Measurements from ENCODE around the gene MTSS2.

Gene MTSS2

GRCh38 chr16:70701036-70701435 is 15.2 kb upstream of the MTSS2 start:
- no peak overlapping the region for H3K4me3 ChIP-seq (ENCODE audit: low read depth, low read length)

GRCh38 chr16:70700101-70701020 is 14.5 kb upstream of the MTSS2 start:
- no peak overlapping the region for H3K4me3 ChIP-seq (ENCODE audit: low read depth, low read length)

- no peak overlapping the region for H3K4me3 ChIP-seq (ENCODE audit: low read depth, low read length)
These were observed 13.8 kb upstream of the MTSS2 start for GRCh38 chr16:70699696-70700095.

- no peak overlapping the region for H3K4me3 ChIP-seq (ENCODE audit: low read depth, low read length)
These were observed 13.0 kb upstream of the MTSS2 start for GRCh38 chr16:70698901-70699300.

GRCh38 chr16:70697594-70698170 is 11.8 kb upstream of the MTSS2 start:
- H3K4me3 ChIP-seq (ENCODE audit: low read depth, low read length) = no peak overlapping the region

- no peak overlapping the region for H3K4me3 ChIP-seq (ENCODE audit: low read depth, low read length)
These were observed 11.2 kb upstream of the MTSS2 start for GRCh38 chr16:70696952-70697593.

- H3K4me3 ChIP-seq (ENCODE audit: low read depth, low read length) = no peak overlapping the region
These were observed 10.5 kb upstream of the MTSS2 start for GRCh38 chr16:70696355-70696754.

GRCh38 chr16:70695331-70696070 is 9.6 kb upstream of the MTSS2 start:
- no peak overlapping the region for H3K4me3 ChIP-seq (ENCODE audit: low read depth, low read length)

GRCh38 chr16:70694868-70695218 is 9.0 kb upstream of the MTSS2 start:
- no peak overlapping the region for H3K4me3 ChIP-seq (ENCODE audit: low read depth, low read length)

GRCh38 chr16:70694088-70694867 is 8.4 kb upstream of the MTSS2 start:
- no peak overlapping the region for H3K4me3 ChIP-seq (ENCODE audit: low read depth, low read length)

GRCh38 chr16:70692873-70693671 is 7.2 kb upstream of the MTSS2 start:
- no peak overlapping the region for H3K4me3 ChIP-seq (ENCODE audit: low read depth, low read length)

GRCh38 chr16:70692130-70692872 is 6.4 kb upstream of the MTSS2 start:
- H3K4me3 ChIP-seq (ENCODE audit: low read depth, low read length) = no peak overlapping the region

- no peak overlapping the region for H3K4me3 ChIP-seq (ENCODE audit: low read depth, low read length)
These were observed 5.6 kb upstream of the MTSS2 start for GRCh38 chr16:70691223-70692129.

- no peak overlapping the region for H3K4me3 ChIP-seq (ENCODE audit: low read depth, low read length)
These were observed 4.4 kb upstream of the MTSS2 start for GRCh38 chr16:70689970-70690891.

- H3K4me3 ChIP-seq (ENCODE audit: low read depth, low read length) = no peak overlapping the region
These were observed 3.4 kb upstream of the MTSS2 start for GRCh38 chr16:70689035-70689969.

- H3K4me3 ChIP-seq (ENCODE audit: low read depth, low read length) = no peak overlapping the region
These were observed 2.4 kb upstream of the MTSS2 start for GRCh38 chr16:70688246-70688742.
